Fibroblast of the aortic adventitia (primary cell): ENCODE measurements around the gene ZNF443. TPM values are rescaled to one million over a fixed set of nuclear protein-coding genes. Genes with fewer than 3 reads are reported as not detected.
"Not testable (repeated sequence)": the region's sequence is repeated elsewhere in the genome, so short reads cannot be mapped to it uniquely, and the experiment has no call there.

Experiments used
- DNase-seq: peaks from one replicate; pipeline ENCODE4 v3.0.0-alpha.2; 2010; ENCODE audit warnings: low read depth
- H3K4me3 ChIP-seq: 2 replicates; pipeline ENCODE4 v1.5.1; 2011; ENCODE audit warnings: low read depth, mild to moderate bottlenecking, control low read depth, low read length, moderate library complexity
- total RNA-seq: library from RNA; depleted of rRNA; stranded (reverse); fragments of >200 nt; gene quantifications from 2 replicates; pipeline ENCODE4 v1.2.3, GENCODE V29; 2012; ENCODE audit warnings: low replicate concordance
- TF ChIP-seq, protein P1 (sequence below): IDR thresholded peaks from 2 replicates; pipeline ENCODE4 v1.5.1; 2011; ENCODE audit warnings: mild to moderate bottlenecking, low read length, control low read depth, inconsistent platforms; ENCODE audit not compliant: insufficient read depth

The ZNF443 gene
- total RNA-seq, 1 donor, result 2.9 TPM

DNA sequence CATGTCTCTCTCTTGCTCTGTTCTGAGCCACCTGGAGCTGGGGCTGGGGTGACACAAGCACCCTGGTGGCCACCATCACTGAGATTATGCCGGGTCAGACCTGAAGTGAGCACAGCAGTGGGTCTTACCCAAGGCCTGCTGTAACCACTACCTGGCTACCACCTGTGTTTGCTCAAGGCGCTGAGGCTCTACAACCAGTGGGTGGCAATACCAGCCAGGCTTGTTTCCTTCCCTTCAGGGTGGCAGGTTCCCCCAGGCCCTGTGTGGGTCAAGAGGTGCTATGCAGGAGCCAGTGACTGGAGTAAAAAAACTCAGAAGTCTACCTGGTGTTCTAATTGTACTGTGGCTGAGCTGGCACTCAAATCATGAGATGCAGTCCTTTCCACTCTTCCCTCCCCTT, 8.0 kb upstream of the ZNF443 start:
- DNase-seq, result no peak
- TF ChIP-seq, protein P1, sequence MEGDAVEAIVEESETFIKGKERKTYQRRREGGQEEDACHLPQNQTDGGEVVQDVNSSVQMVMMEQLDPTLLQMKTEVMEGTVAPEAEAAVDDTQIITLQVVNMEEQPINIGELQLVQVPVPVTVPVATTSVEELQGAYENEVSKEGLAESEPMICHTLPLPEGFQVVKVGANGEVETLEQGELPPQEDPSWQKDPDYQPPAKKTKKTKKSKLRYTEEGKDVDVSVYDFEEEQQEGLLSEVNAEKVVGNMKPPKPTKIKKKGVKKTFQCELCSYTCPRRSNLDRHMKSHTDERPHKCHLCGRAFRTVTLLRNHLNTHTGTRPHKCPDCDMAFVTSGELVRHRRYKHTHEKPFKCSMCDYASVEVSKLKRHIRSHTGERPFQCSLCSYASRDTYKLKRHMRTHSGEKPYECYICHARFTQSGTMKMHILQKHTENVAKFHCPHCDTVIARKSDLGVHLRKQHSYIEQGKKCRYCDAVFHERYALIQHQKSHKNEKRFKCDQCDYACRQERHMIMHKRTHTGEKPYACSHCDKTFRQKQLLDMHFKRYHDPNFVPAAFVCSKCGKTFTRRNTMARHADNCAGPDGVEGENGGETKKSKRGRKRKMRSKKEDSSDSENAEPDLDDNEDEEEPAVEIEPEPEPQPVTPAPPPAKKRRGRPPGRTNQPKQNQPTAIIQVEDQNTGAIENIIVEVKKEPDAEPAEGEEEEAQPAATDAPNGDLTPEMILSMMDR, result no peak
- H3K4me3 ChIP-seq, result no peak overlapping the region

DNA sequence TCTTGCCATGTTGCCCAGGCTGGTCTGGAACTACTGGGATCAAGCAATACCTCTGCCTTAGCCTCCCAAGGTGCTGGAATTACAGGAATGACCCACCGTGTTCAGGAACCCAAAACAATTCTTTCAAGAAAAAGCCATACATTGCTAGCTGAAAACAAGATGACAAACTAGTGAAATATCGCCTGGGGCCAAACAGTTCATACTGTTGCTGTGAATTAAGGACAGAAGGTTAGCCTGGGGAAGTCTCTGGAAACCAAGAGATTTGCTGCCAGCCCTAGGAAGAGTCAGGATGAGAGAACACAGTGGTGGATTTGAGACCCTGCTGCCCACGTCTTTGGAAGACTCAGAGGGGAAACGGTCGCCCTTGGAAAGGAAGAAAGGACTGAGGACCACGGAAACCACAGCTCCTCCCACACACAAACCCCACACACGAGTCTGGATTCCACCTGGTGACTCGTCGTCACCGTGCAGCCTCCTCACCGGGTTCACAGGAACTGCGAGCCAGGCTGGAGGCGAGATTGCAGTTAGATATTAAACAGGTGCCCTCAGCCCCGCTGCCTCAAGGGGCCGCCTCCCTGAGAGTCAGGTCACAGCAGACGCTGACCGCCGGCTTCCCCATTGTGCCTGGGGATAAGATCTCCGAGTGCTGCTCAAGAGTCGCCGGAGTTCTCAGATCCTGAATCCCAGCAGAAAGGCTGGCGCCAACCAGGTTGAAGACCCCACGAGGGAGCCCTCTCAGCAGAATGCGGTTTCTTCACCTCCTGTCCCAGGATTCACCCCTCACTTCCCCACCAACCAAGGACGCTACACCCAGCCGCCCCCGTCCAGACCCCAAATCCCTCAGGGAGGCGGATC, 908 bp downstream of the ZNF443 start:
- peak overlapping the region; percentile 82 for H3K4me3 ChIP-seq
- DNase-seq, result peak; percentile 1

DNA sequence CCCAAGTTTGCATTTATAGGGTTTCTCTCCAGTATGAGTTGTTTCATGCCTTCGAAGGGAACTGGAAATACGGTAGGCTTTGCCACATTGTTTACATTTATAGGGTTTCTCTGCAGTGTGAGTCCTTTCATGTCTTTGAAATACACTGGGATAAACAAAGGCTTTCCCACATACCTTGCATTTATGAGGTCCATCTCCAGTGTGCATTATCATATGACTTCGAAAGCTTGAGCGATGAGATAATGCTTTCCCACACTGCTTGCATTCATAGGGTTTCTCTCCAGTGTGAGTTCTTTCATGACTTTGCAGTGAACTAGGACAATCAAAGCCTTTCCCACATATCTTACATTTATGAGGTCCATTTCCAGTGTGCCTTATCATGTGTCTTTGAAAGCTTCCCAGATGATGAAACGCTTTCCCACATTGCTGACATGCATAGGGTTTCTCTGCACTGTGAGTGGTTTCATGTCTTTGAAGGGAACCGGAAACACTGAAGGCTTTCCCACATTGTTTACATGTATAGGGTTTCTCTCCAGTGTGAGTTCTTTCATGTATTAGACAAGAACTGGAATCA, 10.0 kb downstream of the ZNF443 start:
- H3K4me3 ChIP-seq, DNase-seq: not testable (repeated sequence)

DNA sequence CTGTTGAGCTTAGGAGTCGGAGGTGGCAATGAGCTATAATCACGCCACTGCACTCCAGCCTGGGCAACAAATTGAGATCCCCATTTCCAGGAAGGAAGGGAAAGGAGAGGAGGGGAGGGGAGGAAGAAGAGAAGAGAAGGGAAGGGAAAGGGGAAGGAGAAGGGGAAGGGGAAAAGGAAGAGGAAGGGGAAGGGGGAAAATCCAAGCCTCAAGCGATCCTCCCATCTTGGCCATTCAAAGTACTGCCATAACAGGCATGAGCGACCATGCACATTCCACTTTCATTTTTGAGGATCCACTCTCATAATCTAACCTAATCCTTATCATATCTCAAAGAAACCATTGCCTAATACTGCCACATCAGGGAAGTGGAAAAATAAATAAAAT, 14.9 kb downstream of the ZNF443 start:
- TF ChIP-seq, protein P1, result no peak

DNA sequence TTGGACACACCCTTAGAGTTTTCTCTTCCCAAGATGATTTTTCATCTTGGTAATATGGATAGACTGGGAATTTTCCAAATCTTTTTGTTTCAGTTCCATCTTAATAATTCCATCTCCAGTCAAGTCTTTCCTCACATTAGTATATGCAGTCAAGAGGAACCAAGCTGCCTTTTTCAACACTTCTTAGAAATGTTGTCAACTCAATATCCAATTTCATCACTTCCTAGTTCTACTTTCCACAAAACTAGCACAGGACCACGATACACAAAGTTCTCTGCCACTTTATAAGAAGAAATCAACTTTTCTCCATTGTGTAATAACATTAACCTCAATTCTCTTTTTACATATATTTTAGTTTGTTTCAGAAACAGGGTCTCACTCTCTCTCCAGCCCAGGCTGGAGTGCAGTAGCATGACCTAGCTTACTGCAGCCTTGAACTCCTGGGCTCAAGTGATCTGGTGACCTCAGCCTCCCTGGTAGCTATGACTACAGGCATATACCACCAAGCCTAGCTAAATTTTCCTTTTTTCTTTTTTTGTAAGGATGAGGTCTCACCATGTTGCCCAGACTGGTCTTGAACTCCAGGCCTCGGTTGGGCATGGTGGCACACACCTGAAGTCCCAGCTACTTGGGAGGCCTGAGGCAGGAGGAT, 15.5 kb downstream of the ZNF443 start:
- no peak for DNase-seq
- TF ChIP-seq, protein P1, result no peak

More for the DNA sequence above, 14.9 kb downstream of the ZNF443 start:
- DNase-seq, result no peak
- H3K4me3 ChIP-seq, result no peak overlapping the region

DNA sequence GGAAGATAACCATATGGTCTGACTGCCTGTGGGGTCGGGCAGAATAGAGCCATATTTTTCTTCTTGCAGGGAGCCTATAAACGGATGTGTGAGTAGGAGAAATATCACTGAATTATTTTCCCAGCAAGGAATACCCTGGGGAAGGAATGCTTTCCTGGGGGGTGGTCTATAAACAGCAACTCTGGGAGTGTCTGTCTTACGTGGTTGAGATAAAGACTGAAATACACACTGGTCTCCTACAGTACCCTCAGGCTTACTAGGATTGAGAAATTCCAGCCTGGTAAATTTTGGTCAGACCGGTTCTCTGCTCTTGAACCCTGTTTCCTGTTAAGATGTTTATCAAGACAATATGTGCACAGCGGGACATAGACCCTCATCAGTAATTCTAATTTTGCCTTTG, 23.5 kb downstream of the ZNF443 start:
- not testable (repeated sequence) for H3K4me3 ChIP-seq, DNase-seq

More for the DNA sequence above, 15.5 kb downstream of the ZNF443 start:
- H3K4me3 ChIP-seq, result no peak overlapping the region

- no peak overlapping the region for H3K4me3 ChIP-seq
- TF ChIP-seq, protein P1, result no peak
- DNase-seq, result no peak
Measured at GRCh38 chr19:12411893-12412292, 28.9 kb downstream of the ZNF443 start.

GRCh38 chr19:12400633-12401502, 40.0 kb downstream of the ZNF443 start, which contains the start of gene ZNF799:
ZNF799 (minus strand) TSS chr19:12401271; CDS start chr19:12401070, 201 bp downstream.
- TF ChIP-seq, protein P1, result no peak
- peak within 1 kb of the TSS; percentile 79 for H3K4me3 ChIP-seq
- DNase-seq, result peak; percentile 95

DNA sequence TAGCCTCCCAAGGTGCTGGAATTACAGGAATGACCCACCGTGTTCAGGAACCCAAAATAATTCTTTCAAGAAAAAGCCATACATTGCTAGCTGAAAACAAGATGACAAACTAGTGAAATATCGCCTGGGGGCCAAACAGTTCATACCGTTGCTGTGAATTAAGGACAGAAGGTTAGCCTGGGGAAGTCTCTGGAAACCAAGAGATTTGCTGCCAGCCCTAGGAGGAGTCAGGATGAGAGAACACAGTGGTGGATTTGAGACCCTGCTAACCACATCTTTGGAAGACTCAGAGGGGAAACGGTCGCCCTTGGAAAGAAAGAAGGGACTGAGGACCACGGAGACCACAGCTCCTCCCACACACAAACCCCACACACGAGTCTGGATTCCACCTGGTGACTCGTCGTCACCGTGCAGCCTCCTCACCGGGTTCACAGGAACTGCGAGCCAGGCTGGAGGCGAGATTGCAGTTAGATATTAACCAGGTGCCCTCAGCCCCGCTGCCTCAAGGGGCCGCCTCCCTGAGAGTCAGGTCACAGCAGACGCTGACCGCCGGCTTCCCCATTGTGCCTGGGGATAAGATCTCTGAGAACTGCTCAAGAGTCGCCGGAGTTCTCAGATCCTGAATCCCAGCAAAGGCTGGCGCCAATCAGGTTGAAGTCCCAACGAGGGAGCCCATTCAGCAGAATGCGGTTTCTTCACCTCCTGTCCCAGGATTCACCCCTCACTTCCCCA, 40.8 kb downstream of the ZNF443 start:
- peak; percentile 18 for DNase-seq
- peak overlapping the region; percentile 79 for H3K4me3 ChIP-seq

GRCh38 chr19:12391148-12391547, 49.7 kb downstream of the ZNF443 start:
- not testable (repeated sequence) for DNase-seq, H3K4me3 ChIP-seq
